AG09319 (cell line): ENCODE data around the gene SGPP2.

Experiments
- DNase-seq: peaks from one replicate; pipeline ENCODE4 v3.0.0-alpha.2; 2010; ENCODE audit warnings: low read depth; ENCODE audit errors: extremely low read depth
- TF ChIP-seq, protein P1 (sequence below): IDR thresholded peaks from 2 replicates; pipeline ENCODE4 v1.5.1; 2011; ENCODE audit warnings: low read depth, mild to moderate bottlenecking, inconsistent platforms, low read length, moderate library complexity

The SGPP2 gene

DNA sequence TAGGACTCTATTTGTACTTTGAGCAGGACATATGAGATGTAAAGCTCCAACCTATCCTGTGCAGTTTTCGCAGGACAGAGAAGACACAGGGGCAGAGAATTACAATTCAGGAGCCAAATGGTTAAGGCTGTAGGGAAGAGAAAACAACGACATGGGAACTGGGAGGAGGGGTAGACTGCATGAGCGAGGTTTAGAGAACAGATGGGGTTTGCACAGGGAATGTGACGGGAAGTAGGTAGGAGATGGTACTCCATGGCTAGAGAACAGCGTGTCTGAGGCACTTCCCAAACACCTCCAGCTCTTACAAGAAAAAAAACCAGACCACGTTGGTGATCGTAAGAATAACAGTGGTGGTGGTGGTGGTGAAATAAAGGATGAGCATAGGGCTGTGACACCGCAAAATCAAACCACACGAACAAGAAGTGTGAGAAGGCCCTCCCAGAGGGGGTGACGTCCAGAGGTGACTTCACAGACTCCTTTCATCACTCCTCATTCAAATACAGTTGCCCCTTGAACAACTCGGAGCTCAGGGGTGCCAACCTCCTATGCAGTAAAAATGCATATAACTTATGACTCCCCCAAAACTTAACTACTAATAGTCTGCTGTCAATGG is 138.9 kb downstream of the SGPP2 start:
- TF ChIP-seq, protein P1, sequence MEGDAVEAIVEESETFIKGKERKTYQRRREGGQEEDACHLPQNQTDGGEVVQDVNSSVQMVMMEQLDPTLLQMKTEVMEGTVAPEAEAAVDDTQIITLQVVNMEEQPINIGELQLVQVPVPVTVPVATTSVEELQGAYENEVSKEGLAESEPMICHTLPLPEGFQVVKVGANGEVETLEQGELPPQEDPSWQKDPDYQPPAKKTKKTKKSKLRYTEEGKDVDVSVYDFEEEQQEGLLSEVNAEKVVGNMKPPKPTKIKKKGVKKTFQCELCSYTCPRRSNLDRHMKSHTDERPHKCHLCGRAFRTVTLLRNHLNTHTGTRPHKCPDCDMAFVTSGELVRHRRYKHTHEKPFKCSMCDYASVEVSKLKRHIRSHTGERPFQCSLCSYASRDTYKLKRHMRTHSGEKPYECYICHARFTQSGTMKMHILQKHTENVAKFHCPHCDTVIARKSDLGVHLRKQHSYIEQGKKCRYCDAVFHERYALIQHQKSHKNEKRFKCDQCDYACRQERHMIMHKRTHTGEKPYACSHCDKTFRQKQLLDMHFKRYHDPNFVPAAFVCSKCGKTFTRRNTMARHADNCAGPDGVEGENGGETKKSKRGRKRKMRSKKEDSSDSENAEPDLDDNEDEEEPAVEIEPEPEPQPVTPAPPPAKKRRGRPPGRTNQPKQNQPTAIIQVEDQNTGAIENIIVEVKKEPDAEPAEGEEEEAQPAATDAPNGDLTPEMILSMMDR = no peak
- no peak for DNase-seq

DNA sequence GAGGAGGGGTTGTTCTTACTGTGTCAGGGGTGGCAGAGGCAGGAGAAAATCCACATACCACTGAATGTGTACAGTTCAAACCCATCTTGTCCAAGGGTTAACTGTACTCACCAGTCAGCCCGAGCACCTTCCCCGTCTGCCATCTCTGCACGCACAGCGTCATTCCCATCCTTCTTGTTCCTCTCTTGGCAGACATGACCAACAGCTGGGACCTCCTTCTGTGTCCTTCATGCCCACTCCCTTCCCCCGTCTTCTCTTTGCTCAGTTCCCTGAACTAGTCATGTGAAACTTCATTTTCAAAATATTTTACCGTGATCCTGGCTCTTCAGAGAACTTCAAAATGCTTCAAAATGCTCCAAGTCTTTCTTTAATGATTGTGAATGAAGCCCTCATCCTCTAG is 139.6 kb downstream of the SGPP2 start:
- TF ChIP-seq, protein P1 = no peak
- DNase-seq = no peak

DNA sequence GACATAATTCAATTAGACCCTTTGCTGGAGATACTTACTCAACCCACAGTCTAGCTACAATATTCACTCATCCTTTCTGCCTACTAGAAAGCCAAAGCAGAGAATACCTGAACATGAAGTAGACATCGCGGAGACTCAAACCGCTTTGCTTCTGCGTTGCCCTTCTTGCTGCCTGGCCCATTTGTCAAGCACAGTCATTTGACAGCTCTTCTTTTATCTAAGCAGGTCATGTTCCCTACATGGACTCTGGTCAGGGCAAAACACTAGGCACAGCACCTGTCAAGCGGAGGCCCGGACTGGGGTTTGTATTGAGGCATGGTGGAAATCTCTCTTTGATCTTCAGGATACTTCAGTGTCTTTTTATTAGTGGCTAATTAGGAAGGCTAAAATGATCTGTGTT is 141.9 kb downstream of the SGPP2 start:
- TF ChIP-seq, protein P1 = no peak
- no peak for DNase-seq

DNA sequence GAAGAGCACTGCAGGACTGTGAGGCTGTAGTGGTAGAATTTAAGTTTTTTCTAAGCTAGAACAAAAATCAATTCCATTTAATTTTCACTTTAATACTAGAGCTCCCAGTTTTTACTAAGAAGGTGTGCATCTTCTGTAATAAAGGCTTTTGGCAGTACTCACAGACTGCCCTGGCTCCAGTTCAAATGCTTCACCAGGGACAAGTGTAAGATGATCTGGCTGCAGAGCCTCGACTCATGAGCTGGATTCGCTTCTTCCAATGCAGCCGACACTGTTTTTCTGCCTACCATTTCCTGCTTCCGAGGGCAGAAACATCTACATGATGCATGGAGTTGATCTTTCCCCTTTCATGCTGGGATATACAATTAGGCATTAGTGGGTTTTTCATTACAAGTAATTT is 144.5 kb downstream of the SGPP2 start:
- TF ChIP-seq, protein P1 = no peak
- DNase-seq = peak; percentile 39

DNA sequence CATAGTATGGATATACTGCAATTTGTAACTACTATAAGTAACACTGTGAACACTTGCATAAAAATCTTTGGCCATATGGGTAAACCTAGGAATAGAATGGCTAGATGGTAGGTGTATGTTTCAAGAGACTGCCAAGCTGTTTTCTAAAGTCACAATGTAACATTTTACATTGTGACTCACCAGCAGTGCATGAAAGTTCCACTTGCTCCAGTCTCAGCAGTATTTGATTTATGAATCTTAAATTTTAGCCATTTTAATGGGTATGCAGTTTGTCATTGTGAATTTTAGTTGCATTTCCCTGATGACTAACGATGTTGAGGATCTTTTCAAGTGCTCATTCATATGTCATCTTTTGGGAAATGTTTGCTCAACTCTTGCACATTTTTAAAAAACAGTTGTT is 145.5 kb downstream of the SGPP2 start:
- no peak for DNase-seq
- TF ChIP-seq, protein P1 = no peak

DNA sequence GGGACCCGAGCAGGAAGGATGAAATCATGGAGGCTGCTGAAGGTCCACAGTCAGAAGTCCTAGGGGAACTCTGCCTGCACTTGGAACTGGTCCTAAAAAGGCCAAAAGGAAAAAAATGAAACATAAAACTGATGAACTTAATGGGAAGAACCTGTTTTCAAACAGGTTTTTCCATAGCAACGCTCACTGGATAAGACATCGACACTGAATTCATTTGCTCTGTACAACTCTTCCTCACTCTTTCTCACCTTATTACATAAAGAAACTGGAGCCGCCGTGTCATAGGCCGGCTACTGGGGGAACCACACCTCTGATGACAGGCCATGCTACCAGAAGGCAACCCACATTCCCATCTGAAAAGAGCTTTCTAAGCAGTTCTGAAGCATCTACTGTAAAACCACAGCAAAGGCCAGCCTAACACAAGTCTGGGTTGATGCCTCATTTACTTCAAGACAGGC is 147.9 kb downstream of the SGPP2 start:
- TF ChIP-seq, protein P1 = no peak
- no peak for DNase-seq

DNA sequence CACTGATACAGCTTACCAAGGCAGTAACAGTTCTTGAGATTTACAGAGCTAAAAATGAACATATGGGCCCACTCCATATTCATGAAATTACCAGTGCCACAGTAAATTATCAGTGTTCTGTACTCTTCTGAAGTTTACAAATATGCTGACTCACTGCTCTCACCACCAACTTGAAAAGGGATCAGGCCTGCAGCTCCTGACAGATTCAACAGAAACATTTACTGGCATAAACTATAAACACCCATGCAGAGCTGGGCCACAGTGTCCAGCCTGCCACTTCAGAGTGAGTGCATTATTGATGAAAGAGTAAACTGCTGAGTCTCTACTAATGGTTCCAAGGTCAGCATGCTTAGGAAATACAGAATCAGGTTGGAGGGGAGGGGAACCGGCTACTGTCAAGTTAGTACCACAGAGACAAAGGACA is 148.4 kb downstream of the SGPP2 start:
- peak; percentile 16 for DNase-seq

More for the DNA sequence above, 148.4 kb downstream of the SGPP2 start:
- TF ChIP-seq, protein P1 = no peak
